Stimulated activated CD8-positive, alpha-beta memory T cell treated with anti-CD3 and anti-CD28 coated beads, Interleukin-4, amount 100 ng/mL, for 24 hours (primary cell): Measurements from ENCODE around the gene ARHGAP18.

Experiments
- DNase-seq: peaks from one replicate; pipeline ENCODE4 v3.0.0-alpha.2; 2020; ENCODE audit warnings: low read depth

ARHGAP18 gene

DNA sequence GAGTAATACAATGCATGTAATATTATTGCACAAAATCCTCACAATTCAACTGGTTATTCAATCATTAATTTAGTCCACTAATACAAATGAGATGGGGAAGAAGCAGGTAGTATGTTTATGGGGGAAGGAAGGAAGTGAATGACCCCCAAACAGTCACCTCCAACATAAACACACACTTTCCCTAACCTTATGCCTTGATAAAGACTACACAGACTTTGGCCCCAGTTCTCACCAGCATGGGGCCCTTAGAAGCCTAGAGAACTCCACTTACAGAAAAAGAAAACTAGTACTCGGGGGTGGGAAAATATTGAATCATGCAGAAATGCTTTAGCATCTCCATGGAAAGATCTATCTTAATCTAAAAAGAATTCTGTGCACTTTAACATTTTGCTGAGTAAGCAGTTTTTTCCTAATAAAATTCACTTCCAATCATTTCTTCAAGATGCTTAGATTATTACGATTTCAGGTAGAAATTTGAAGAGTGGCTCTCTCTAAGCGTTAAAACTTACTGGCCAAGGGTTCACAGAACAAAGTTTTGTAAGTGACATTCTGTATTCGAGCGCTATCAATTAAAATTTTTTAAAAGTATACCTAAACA is 18.8 kb downstream of the ARHGAP18 start:
- no peak for DNase-seq

DNA sequence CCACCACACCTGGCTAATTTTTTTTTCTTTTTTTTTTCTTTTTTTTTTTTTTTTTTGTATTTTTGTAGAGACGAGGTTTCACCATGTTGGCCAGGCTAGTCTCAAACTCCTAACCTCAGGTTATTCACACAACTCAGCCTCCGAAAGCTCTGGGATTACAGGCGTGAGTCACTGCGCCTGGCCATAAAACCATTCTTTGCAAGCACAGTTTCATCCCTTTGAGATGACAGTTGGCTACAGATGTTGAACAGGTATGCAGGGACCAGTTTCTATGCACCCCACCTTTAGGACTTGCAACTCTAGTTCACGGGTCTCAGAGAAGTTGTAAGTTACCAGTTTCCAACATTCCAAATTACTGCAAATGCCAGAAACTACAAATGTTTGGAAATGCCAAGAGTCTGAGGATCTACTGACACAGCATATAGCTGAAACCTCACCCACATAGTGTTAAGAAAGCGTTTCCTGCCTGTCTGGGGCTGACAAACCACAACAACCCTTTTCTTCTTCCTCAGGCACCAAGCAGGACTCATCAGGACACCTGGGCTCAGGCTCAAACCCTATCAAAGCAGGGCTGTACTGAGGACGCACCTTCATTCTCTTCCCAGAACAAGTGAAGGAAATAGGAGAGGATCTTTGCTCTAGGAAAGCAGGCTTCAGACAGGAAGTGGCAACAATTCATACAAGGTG is 22.9 kb downstream of the ARHGAP18 start:
- peak; percentile 8 for DNase-seq

GRCh38 chr6:129685662-129686031 is 24.3 kb downstream of the ARHGAP18 start:
- DNase-seq, result no peak

DNA sequence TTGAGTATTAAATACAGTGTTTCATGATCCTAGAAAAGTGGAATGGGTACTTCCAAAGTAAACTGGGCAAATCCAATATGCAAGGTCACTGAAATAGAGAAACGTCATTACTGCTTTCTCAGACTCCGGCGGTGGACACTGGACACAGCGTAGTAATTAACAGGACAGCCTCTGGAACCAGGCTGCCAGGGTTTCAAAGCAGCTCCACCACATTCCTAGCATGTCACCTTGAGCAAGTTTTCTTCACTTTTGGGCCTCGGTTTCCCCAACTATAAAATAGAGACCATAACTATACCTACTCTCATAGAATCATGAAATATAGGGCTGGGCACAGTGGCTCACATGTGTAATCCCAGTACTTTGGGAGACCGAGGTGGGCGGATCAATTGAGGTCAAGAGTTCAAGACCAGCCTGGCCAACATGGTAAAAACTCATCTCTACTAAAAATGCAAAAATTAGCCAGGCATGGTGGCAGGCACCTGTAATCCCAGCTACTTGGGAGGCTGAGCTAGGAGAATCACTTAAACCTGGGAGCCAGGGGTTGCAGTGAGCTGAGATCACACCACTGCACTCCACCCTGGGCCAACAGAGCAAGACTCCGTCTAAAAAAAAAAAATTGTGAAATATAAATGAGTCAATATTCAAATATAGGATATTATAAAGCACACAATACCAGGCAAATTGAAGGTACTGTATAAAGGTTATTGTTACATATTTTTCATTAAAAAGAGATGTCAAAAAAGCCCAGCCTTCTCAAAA is 24.9 kb downstream of the ARHGAP18 start:
- no peak for DNase-seq

DNA sequence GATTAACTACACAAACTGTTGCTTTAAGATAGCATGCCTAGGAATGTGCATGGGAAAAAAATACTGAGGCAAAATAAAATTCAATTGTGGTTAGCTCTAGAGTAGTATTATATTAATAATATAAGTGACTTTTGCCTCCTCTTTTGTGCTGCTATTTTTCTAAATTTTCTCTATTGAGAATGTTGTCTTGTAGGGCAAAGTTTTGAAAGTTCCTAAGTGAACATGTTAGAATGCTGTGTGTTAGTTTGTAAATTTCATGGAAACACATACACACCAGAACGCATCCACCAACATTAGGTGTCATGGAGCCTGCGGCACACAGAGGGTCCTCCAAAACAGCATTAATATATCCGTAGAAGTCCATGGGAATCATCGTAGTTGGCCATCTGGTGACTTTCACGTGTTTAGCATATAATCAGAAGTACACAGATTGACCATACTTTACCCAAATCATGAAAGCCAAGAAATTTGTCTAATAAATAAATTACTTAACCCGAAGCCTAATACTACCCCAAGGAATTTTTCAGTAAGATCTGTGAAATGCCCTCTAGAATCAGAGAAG is 25.6 kb downstream of the ARHGAP18 start:
- DNase-seq, result no peak

DNA sequence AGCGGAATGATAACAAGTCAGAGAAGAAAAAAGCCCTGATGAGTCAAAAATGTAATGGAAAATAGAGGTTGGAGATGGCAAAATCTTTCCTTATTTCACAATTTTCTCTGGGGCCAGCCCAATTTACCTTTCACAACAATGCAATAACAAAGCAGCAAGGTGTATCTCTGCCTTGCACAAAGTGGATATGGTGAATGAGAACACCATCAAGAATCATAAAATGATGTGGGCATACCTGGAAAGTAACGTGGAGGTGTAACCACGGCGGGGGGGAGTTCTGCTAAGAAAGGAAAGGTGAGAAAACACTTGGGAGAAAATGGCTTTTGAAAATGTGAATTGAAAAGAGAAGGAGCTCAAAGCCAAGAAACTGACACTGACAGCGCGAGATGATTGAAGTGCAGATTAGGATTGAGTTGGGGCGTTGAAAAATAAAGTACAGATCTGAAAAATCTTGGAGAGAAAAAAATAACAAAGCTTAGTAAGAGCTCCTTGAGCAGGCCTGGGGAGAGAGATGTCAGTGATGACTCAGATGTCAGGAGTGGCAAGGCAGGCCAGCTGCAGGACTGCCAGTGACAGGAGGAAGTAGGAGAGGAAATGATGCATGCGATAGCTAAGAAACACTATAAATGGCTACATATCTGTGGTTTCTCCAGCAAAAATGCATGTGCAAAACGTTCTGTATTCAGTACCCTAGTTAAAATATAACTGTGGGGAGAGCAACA is 26.2 kb downstream of the ARHGAP18 start:
- peak; percentile 38 for DNase-seq

GRCh38 chr6:129681913-129682205 is 28.1 kb downstream of the ARHGAP18 start:
- no peak for DNase-seq

GRCh38 chr6:129680633-129681032 is 29.3 kb downstream of the ARHGAP18 start:
- no peak for DNase-seq

- no peak for DNase-seq
Measured at GRCh38 chr6:129679758-129680157, 30.2 kb downstream of the ARHGAP18 start.

DNA sequence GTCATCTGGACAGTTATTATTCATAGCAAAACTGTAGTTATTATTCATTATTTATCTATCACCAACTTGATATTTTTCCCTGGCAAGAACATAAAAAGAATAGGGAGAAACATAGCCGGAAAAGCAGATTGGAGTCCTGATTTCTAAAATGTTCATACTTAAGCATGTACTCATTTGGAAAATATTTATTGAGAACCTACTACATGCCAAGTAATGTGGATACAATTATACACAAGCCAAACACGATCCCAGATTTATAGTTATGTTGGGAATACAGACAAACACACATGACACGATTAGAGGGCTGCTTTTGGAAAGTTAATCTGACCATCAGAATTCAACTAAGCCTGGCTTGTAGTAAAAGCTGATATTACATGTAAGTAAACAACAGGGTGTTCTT is 30.7 kb downstream of the ARHGAP18 start:
- no peak for DNase-seq

DNA sequence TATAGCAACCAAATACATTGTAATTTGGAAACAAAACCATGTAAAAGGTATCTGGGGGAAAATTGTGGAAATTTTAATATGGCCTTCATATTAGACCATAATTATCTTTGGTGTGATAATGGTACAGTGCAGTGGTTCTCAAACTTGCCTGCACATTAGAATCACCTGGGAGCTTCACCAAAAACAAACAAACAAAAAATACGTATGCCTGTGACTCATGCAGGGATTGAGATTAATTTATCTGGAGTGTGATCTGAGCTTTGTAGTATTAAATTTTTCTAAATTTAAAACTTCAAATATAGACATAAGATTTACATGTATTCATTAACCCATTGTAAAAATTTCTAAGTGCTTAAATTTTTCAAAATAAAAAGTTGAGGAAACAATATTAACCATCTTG is 31.5 kb downstream of the ARHGAP18 start:
- DNase-seq, result no peak

GRCh38 chr6:129677620-129678325 is 32.2 kb downstream of the ARHGAP18 start:
- no peak for DNase-seq

- no peak for DNase-seq
Measured at GRCh38 chr6:129675669-129676472, 34.1 kb downstream of the ARHGAP18 start.

GRCh38 chr6:129673748-129674147 is 36.2 kb downstream of the ARHGAP18 start:
- no peak for DNase-seq

- DNase-seq, result no peak
Measured at GRCh38 chr6:129672881-129673631, 36.9 kb downstream of the ARHGAP18 start.

- no peak for DNase-seq
Measured at GRCh38 chr6:129672341-129672682, 37.7 kb downstream of the ARHGAP18 start.

DNA sequence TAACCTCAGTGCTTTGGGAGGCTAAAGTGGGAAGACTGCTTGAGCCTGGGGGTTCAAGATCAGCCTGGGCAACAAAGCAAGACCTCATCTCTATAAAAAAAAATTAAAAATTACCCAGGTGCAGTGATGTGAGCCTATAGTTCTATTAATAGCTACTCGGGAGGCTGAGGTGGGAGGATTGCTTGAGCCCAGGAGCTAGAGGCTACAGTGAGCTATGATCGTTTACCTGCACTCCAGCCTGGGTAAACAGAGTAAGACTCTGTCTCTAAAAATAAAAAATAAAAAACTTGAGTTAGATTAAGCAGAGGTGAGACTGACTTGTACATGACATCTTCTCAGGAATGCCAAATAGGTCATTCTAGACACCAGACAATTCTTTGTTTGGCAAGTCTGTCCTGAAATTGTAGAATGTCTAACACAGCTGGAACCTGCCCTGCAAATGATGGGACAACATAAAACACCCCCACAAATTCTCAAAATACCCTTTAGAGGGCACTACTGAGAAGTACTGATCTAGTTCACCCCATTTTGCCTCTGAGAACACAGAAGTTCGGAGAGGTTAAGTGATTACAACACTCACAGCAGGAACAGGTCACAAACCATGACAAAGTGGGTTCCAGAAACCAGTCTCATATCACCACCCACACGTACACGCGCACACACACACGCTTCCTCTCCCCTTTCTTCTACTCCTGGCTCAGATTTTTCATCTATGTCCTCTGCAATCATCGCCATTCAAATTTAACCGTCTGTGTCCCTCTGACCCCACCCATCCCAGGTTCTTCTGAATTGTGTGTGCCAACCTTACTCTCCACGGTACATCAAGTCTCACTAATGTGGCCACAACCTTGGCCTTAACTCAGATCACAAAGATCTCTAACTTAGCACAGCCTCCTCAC is 38.3 kb downstream of the ARHGAP18 start:
- peak; percentile 33 for DNase-seq

GRCh38 chr6:129670634-129671033 is 39.3 kb downstream of the ARHGAP18 start:
- DNase-seq, result no peak

GRCh38 chr6:129667621-129668020 is 42.4 kb downstream of the ARHGAP18 start:
- no peak for DNase-seq
